ENCODE data around the gene NAGA. TPM values are rescaled to one million over a fixed set of nuclear protein-coding genes. Genes with fewer than 3 reads are reported as not detected.

The NAGA gene
- total RNA-seq, 1 donor from 2014 or later = 10.0 TPM

DNA sequence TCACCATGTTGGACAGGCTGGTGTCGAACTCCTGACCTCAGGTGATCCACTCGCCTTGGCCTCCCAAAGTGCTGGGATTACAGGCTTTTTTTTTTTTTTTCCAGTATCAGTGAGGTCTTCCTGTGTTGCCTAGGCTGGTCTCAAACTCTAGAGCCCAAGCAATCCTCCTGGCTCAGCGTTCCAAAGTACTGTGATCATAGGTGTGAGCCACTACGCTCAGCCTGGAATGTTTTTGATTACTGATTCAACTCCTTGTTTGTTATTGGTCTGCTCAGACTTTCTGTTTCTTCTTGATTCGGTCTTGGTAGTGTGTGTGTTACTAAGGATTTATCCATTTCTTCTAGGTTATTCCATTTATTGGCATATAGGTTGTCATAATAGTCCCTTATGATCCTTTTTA, 31.3 kb downstream of the NAGA start:
- no peak for DNase-seq

- DNase-seq = no peak
Observed at GRCh38 chr22:42035256-42035655, 35.4 kb downstream of the NAGA start.

- DNase-seq = no peak
Observed at GRCh38 chr22:42033263-42034181, 37.1 kb downstream of the NAGA start.

GRCh38 chr22:42026705-42027104, 43.9 kb downstream of the NAGA start:
- no peak for DNase-seq

DNA sequence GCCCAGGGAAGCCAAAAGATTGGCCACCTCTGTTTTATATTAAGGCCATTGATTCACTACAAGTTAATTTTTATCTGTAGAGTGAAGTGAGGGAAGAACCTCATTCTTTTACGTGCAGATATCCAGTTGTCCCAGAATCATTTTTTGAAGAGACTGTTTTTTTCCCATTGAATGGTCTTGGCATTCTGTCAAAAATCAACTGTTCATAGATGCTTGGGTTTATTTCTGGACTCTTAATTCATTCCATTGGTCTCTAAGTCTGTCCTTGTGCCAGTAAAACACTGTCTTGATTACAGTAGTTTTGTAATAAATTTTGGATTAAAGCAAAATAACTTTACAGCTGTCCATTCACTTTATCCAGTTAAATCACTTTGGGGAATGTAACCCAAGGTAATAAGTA, 45.2 kb downstream of the NAGA start:
- DNase-seq = no peak

DNA sequence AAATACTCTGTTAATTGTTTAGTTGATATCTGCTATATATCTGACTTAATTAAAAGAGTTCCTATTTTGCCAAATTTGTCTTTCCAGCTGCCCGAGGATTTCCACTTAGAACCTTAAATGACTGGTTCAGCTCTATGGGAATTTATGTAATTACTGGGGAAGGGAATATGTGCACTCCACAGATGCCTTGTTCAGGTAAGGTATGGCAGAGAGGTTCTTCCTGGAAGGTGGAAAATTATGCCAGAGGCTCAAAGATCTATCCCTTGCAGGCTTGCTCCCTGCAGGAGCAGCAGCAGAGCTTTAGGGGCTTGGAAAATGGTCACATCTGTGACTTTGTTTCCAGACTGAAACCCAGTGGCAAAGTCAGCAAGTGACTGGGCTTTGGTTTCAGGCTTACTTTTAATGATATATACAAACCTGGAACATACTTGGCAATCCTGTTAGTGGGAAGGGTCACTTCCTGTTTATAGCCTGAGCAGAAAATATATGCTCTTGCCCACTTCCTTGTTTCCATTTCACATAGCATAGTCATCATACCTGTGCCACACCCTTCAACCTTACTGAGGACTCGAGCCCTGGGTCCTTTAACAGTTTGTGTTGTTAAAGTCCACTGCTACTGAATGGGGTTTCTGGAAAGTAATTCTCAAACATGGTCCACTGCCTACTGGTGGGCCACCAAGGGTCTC, 48.3 kb downstream of the NAGA start:
- no peak for DNase-seq

DNA sequence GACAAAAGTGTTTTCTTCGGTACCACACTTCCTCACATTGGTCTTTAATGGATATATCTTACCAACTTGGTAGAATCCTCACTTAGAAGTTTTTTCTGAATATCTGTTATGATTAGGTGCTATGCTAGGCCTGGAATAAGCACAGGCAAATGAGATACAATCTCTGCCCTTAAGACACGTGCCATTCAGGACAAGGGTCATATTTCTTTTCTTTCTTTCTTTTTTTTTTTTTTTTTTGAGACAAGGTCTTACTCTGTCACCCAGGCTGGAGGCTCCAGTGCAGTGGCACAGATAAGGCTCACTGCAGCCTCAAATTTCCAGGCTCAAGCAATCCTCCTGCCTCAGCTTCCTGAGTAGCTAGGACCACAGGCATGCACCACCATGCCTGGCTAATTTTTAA, 49.0 kb downstream of the NAGA start:
- DNase-seq = no peak

DNA sequence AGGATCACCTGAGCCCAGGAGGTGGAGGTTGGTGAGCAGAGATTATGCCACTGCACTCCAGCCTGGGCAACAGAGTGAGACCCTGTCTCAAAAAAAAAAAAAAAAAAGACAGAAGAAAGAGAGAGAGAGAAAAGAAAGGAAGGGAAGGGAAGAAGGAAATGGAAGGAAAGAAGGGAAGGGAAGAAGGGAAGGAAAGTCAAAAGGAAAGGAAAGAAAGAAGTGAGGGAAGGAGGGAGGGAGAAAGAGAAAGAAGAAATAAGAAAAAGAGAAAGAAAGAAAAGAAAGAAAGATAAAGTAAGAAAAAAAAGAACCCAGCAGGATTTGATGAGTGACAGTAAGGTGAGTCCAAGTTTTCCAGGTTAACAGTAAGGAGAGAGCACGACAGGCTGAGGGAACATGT, 52.4 kb downstream of the NAGA start:
- DNase-seq = no peak

DNA sequence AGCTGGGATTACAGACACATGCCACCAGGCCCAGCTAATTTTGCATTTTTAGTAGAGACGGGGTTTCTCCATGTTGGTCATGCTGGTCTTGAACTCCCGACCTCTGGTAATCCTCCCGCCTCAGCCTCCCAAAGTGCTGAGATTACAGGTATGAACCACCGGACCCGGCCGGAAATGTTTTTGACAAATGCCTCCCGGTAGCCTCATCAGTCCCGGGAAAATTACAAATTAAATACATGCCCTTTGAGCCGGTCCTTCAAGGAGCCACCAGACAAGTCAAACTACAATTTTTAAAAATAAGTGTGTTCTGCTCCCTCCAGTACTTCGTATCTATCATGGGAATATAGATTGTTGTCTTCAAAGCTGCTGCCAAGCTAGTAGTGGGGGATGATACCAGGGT, 54.5 kb downstream of the NAGA start:
- no peak for DNase-seq

- no peak for DNase-seq
Observed at GRCh38 chr22:42013385-42013784, 57.2 kb downstream of the NAGA start.

DNA sequence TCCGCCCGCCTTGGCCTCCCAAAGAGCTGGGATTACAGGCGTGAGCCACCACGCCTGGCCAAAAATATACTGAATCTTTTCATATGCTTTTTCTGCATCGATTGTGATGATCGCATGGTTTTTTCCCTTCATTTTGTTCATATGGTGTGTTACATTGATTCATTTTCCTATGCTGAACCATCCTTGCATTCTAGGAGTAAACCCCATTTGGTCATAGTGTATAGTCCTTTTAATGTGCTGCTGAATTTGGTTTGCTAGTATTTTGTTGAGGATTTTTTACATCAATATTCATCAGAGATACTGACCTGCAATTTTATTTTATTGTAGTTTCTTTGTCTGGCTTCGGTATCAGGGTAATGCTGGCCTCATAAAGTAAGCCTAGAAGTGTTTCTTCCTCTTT, 59.8 kb downstream of the NAGA start:
- no peak for DNase-seq

Small RNA genes lying within 50 kb of the gene (small RNA-seq; reads per million reads assigned to genes)
- gene SNORD13P1 = not detected

Other genes with a start within 250 kb of the NAGA start
- 65.5 TPM for gene SREBF2, start 237.7 kb downstream of the NAGA start, total RNA-seq
- not detected for gene SHISA8, start 155.7 kb downstream of the NAGA start, total RNA-seq
- 0.31 TPM for gene TNFRSF13C, start 144.0 kb downstream of the NAGA start, total RNA-seq
- 1.6 TPM for gene CENPM, start 123.7 kb downstream of the NAGA start, total RNA-seq
- gene SEPTIN3, start 101.4 kb downstream of the NAGA start, total RNA-seq = 130 TPM
- 4.5 TPM for gene WBP2NL, start 72.0 kb downstream of the NAGA start, total RNA-seq
- gene PHETA2, start 3.4 kb upstream of the NAGA start, total RNA-seq = 3.0 TPM
- 15.9 TPM for gene SMDT1, start 8.9 kb upstream of the NAGA start, total RNA-seq
- gene NDUFA6, start 20.0 kb upstream of the NAGA start, total RNA-seq = 34.3 TPM
- gene CYP2D6, start 60.0 kb upstream of the NAGA start, total RNA-seq = 1.7 TPM
- gene TCF20, start 199.8 kb upstream of the NAGA start, total RNA-seq = 60.7 TPM

All from occipital lobe (tissue), 3 donors.